Glomerular endothelial cell (primary cell): Measurements from ENCODE around the gene TMEM11. TPM values are rescaled to one million over a fixed set of nuclear protein-coding genes. Genes with fewer than 3 reads are reported as not detected.

Source experiments
- DNase-seq: peaks from one replicate; pipeline ENCODE4 v3.0.0-alpha.2; 2011; ENCODE audit warnings: low read depth, low spot score; ENCODE audit errors: extremely low read depth
- total RNA-seq: library from RNA; depleted of rRNA; stranded (reverse); fragments of >200 nt; gene quantifications from 2 replicates; pipeline ENCODE4 v1.2.3, GENCODE V29; 2015

TMEM11 gene
- total RNA-seq, 1 donor from 2014 or later = 33.8 TPM

GRCh38 chr17:21164216-21164615 is 49.7 kb downstream of the TMEM11 start:
- DNase-seq = no peak

GRCh38 chr17:21163101-21163500 is 50.9 kb downstream of the TMEM11 start:
- no peak for DNase-seq

- no peak for DNase-seq
Observed at GRCh38 chr17:21162394-21162775, 51.6 kb downstream of the TMEM11 start.

- DNase-seq = no peak
Observed at GRCh38 chr17:21161498-21162393, 52.2 kb downstream of the TMEM11 start.

GRCh38 chr17:21160401-21160800 is 53.6 kb downstream of the TMEM11 start:
- no peak for DNase-seq

- no peak for DNase-seq
Observed at GRCh38 chr17:21157586-21158370, 56.2 kb downstream of the TMEM11 start.

GRCh38 chr17:21152731-21153130 is 61.2 kb downstream of the TMEM11 start:
- DNase-seq = no peak

GRCh38 chr17:21149621-21150020 is 64.3 kb downstream of the TMEM11 start:
- DNase-seq = no peak

Other genes starting within 250 kb of the TMEM11 start
- gene USP22, start 171.2 kb downstream of the TMEM11 start, total RNA-seq = 189 and 214 TPM in 2 replicates
- 12.6 and 27.4 TPM in 2 replicates for gene DHRS7B, start 87.2 kb downstream of the TMEM11 start, total RNA-seq
- gene NATD1, start 39.2 kb upstream of the TMEM11 start, total RNA-seq = 12.1 and 13.9 TPM in 2 replicates
- 42.8 and 55.8 TPM in 2 replicates for gene MAP2K3, start 70.5 kb upstream of the TMEM11 start, total RNA-seq
- gene KCNJ12, start 162.2 kb upstream of the TMEM11 start, total RNA-seq = 0.58 and 1.6 TPM in 2 replicates